C1 segment of cervical spinal cord (tissue), 14 donors: ENCODE results near the gene WWC2.

Source experiments
- DNase-seq, 14 donors: peaks; one replicate each; lab custom pipeline; 2025; lab: John Stamatoyannopoulos, UW

The WWC2 gene

GRCh38 chr4:183200453-183200852 is 101.4 kb downstream of the WWC2 start:
- peak in 11 of 14 donors; percentile 2 to 54 (median 26) for DNase-seq

GRCh38 chr4:183201331-183201730 is 102.3 kb downstream of the WWC2 start:
- no peak for DNase-seq

- no peak for DNase-seq
Observed at GRCh38 chr4:183202523-183202922, 103.5 kb downstream of the WWC2 start.

GRCh38 chr4:183204793-183205192 is 105.7 kb downstream of the WWC2 start:
- DNase-seq, result no peak

- no peak for DNase-seq
Observed at GRCh38 chr4:183205193-183205592, 106.1 kb downstream of the WWC2 start.

GRCh38 chr4:183205709-183206108 is 106.7 kb downstream of the WWC2 start:
- no peak for DNase-seq

- no peak for DNase-seq
Observed at GRCh38 chr4:183211533-183211932, 112.5 kb downstream of the WWC2 start.

- DNase-seq, result no peak
Observed at GRCh38 chr4:183213996-183214395, 114.9 kb downstream of the WWC2 start.

GRCh38 chr4:183214912-183215488 is 115.9 kb downstream of the WWC2 start:
- no peak for DNase-seq

GRCh38 chr4:183220236-183220635 is 121.2 kb downstream of the WWC2 start:
- DNase-seq, result no peak

GRCh38 chr4:183223053-183223452 is 124.0 kb downstream of the WWC2 start:
- DNase-seq, result no peak

GRCh38 chr4:183229397-183229796 is 130.3 kb downstream of the WWC2 start:
- no peak for DNase-seq

- peak in 2 of 14 donors; percentile 3 to 20 for DNase-seq
Observed at GRCh38 chr4:183240581-183241321, 141.7 kb downstream of the WWC2 start.

GRCh38 chr4:183241322-183241640 is 142.2 kb downstream of the WWC2 start:
- peak in 1 of 14 donors; percentile 31 for DNase-seq

GRCh38 chr4:183241721-183242151 is 142.7 kb downstream of the WWC2 start:
- no peak for DNase-seq

- no peak for DNase-seq
Observed at GRCh38 chr4:183242291-183242690, 143.2 kb downstream of the WWC2 start.

GRCh38 chr4:183244019-183244418 is 145.0 kb downstream of the WWC2 start:
- DNase-seq, result no peak

- no peak for DNase-seq
Observed at GRCh38 chr4:183244506-183244905, 145.4 kb downstream of the WWC2 start.

GRCh38 chr4:183248201-183248600 is 149.1 kb downstream of the WWC2 start:
- no peak for DNase-seq

- peak in 1 of 14 donors; percentile 14 for DNase-seq
Observed at GRCh38 chr4:183249854-183250253, 150.8 kb downstream of the WWC2 start.

GRCh38 chr4:183250831-183251230 is 151.8 kb downstream of the WWC2 start:
- DNase-seq, result no peak

GRCh38 chr4:183252959-183253358 is 153.9 kb downstream of the WWC2 start:
- no peak for DNase-seq

GRCh38 chr4:183253451-183253850 is 154.4 kb downstream of the WWC2 start:
- DNase-seq, result no peak

GRCh38 chr4:183254162-183254561 is 155.1 kb downstream of the WWC2 start:
- DNase-seq, result no peak
